H9 (cell line): Measurements from ENCODE around the gene EIF4G2. TPM values are rescaled to one million over a fixed set of nuclear protein-coding genes. Genes with fewer than 3 reads are reported as not detected.

ENCODE experiments used
- DNase-seq: peaks from one replicate; pipeline ENCODE4 v3.0.0-alpha.2; 2017
- H2AFZ ChIP-seq: one replicate; pipeline ENCODE4 v1.6.1; 2013; ENCODE audit warnings: mild to moderate bottlenecking, low read length, control low read depth, moderate library complexity
- H2AK5ac ChIP-seq: 2 replicates; pipeline ENCODE4 v1.6.1; 2013; ENCODE audit warnings: low read length, control low read depth, mixed read lengths; ENCODE audit not compliant: insufficient read length
- H2BK120ac ChIP-seq: one replicate; pipeline ENCODE4 v1.6.1; 2013; ENCODE audit warnings: low read depth, mild to moderate bottlenecking, low read length, control low read depth, inconsistent platforms; ENCODE audit not compliant: poor library complexity, severe bottlenecking
- H2BK12ac ChIP-seq: 2 replicates; pipeline ENCODE4 v1.6.1; 2013; ENCODE audit warnings: low read length, control low read depth, mixed read lengths, low read depth; ENCODE audit not compliant: insufficient read length
- H2BK15ac ChIP-seq: 2 replicates; pipeline ENCODE4 v1.6.1; 2013; ENCODE audit warnings: low read depth, low read length, control low read depth
- H2BK20ac ChIP-seq: one replicate; pipeline ENCODE4 v1.6.1; 2013; ENCODE audit warnings: low read depth, mild to moderate bottlenecking, low read length, control low read depth, inconsistent platforms; ENCODE audit not compliant: poor library complexity, severe bottlenecking
- H2BK5ac ChIP-seq: 2 replicates; pipeline ENCODE4 v1.6.1; 2013; ENCODE audit warnings: low read length, control low read depth, mixed read lengths; ENCODE audit not compliant: insufficient read length
- H3K14ac ChIP-seq: 2 replicates; pipeline ENCODE4 v1.6.1; 2013; ENCODE audit warnings: low read length, control low read depth; ENCODE audit not compliant: insufficient read depth
- H3K18ac ChIP-seq: 2 replicates; pipeline ENCODE4 v1.6.1; 2013; ENCODE audit warnings: low read depth, mild to moderate bottlenecking, mixed read lengths, low read length, control low read depth; ENCODE audit not compliant: insufficient read length
- H3K23ac ChIP-seq: 2 replicates; pipeline ENCODE4 v1.6.1; 2013; ENCODE audit warnings: low read length, control low read depth, mixed read lengths, low read depth; ENCODE audit not compliant: insufficient read length
- H3K23me2 ChIP-seq: 2 replicates; pipeline ENCODE4 v1.6.1; 2013; ENCODE audit warnings: low read depth, mild to moderate bottlenecking, mixed read lengths, low read length, control low read depth; ENCODE audit not compliant: insufficient read length, poor library complexity, severe bottlenecking
- H3K27ac ChIP-seq: 2 replicates; pipeline ENCODE4 v1.5.1; 2013; ENCODE audit warnings: low read length, control low read depth, mixed read lengths, low read depth; ENCODE audit not compliant: insufficient read length
- H3K27me3 ChIP-seq: 2 replicates; pipeline ENCODE4 v1.6.1; 2013; ENCODE audit warnings: low read length, control low read depth, inconsistent platforms; ENCODE audit not compliant: insufficient read depth
- H3K4ac ChIP-seq: 2 replicates; pipeline ENCODE4 v1.6.1; 2013; ENCODE audit warnings: low read depth, mild to moderate bottlenecking, control low read depth, inconsistent platforms, low read length, moderate library complexity
- H3K4me1 ChIP-seq: 2 replicates; pipeline ENCODE4 v1.6.1; 2013; ENCODE audit warnings: low read length, control low read depth, inconsistent platforms; ENCODE audit not compliant: insufficient read depth
- H3K4me2 ChIP-seq: 2 replicates; pipeline ENCODE4 v1.6.1; 2013; ENCODE audit warnings: low read length, control low read depth, mixed read lengths; ENCODE audit not compliant: insufficient read length, insufficient read depth
- H3K56ac ChIP-seq: 2 replicates; pipeline ENCODE4 v1.6.1; 2013; ENCODE audit warnings: low read depth, mild to moderate bottlenecking, mixed read lengths, low read length, control low read depth; ENCODE audit not compliant: insufficient read length
- H3K79me1 ChIP-seq: 2 replicates; pipeline ENCODE4 v1.6.1; 2013; ENCODE audit warnings: low read depth, mild to moderate bottlenecking, moderate library complexity, low read length, control low read depth, inconsistent platforms; ENCODE audit not compliant: insufficient read depth, poor library complexity, severe bottlenecking
- H3K79me2 ChIP-seq: 2 replicates; pipeline ENCODE4 v1.6.1; 2013; ENCODE audit warnings: low read length, control low read depth, inconsistent platforms; ENCODE audit not compliant: insufficient read depth
- H3K9ac ChIP-seq: 2 replicates; pipeline ENCODE4 v1.6.1; 2013; ENCODE audit warnings: low read length, control low read depth, mixed read lengths; ENCODE audit not compliant: insufficient read length; ENCODE audit errors: extremely low read depth
- H3K9me3 ChIP-seq: one replicate; pipeline ENCODE4 v1.6.1; 2013; ENCODE audit warnings: low read depth, low read length, inconsistent platforms; ENCODE audit not compliant: control insufficient read depth
- H3T11ph ChIP-seq: one replicate; pipeline ENCODE4 v1.6.1; 2013; ENCODE audit warnings: mild to moderate bottlenecking, low read length, control low read depth, inconsistent platforms
- H4K20me1 ChIP-seq: one replicate; pipeline ENCODE4 v1.6.1; 2013; ENCODE audit not compliant: control insufficient read depth, insufficient read length, insufficient read depth
- H4K5ac ChIP-seq: 2 replicates; pipeline ENCODE4 v1.6.1; 2013; ENCODE audit warnings: low read depth, mild to moderate bottlenecking, mixed read lengths, low read length, control low read depth; ENCODE audit not compliant: insufficient read length
- H4K8ac ChIP-seq: replicated peaks from 2 replicates; pipeline ENCODE4 v1.6.1; 2013; ENCODE audit warnings: low read length, control low read depth, mixed read lengths, low read depth; ENCODE audit not compliant: insufficient read length
- H4K91ac ChIP-seq: 2 replicates; pipeline ENCODE4 v1.6.1; 2013; ENCODE audit warnings: low read depth, mild to moderate bottlenecking, moderate library complexity, mixed read lengths, low read length, control low read depth; ENCODE audit not compliant: insufficient read length
- H3K27ac Mint-ChIP-seq, 3 experiments: 2 replicates in 2 of 3; 3 replicates in 1 of 3; pipeline ENCODE4 v1.8.0; 2020 to 2021; ENCODE audit warnings: mixed read lengths in 3 of 3, mild to moderate bottlenecking in 1 of 3, moderate library complexity in 1 of 3
- H3K27me3 Mint-ChIP-seq: 2 replicates; pipeline ENCODE4 v1.8.0; 2021; ENCODE audit warnings: low read depth, mild to moderate bottlenecking, moderate library complexity, mixed read lengths
- H3K36me3 Mint-ChIP-seq, 3 experiments: 2 replicates in 2 of 3; 3 replicates in 1 of 3; pipeline ENCODE4 v1.8.0; 2020 to 2021; ENCODE audit warnings: low read depth in 3 of 3, mixed read lengths in 3 of 3; ENCODE audit not compliant: insufficient read depth in 1 of 3
- H3K4me1 Mint-ChIP-seq, 2 experiments: 2 replicates each; pipeline ENCODE4 v1.8.0; 2020; ENCODE audit warnings: mixed read lengths in 2 of 2
- H3K4me3 Mint-ChIP-seq, 2 experiments: 2 replicates in 1 of 2; 3 replicates in 1 of 2; pipeline ENCODE4 v1.8.0; 2020 to 2021; ENCODE audit warnings: mild to moderate bottlenecking in 2 of 2, mixed read lengths in 2 of 2, moderate library complexity in 1 of 2
- H3K9me3 Mint-ChIP-seq, 2 experiments: 2 replicates in 1 of 2; 3 replicates in 1 of 2; pipeline ENCODE4 v1.8.0; 2020; ENCODE audit warnings: mild to moderate bottlenecking in 2 of 2, mixed read lengths in 2 of 2, moderate library complexity in 1 of 2
- CTCF ChIP-seq: fragments of 200-600 bp; sonication (generic); conservative IDR thresholded peaks from 3 replicates; pipeline ENCODE4 v1.8.0; 2021; ENCODE audit warnings: antibody characterized with exemption, mild to moderate bottlenecking
- total RNA-seq: library from RNA; stranded (reverse); gene quantifications from 2 replicates; pipeline ENCODE4 v1.2.1, GENCODE V29; 2021

EIF4G2 gene
- total RNA-seq, 1 experiment from 2014 or later = 1,013 TPM

DNA sequence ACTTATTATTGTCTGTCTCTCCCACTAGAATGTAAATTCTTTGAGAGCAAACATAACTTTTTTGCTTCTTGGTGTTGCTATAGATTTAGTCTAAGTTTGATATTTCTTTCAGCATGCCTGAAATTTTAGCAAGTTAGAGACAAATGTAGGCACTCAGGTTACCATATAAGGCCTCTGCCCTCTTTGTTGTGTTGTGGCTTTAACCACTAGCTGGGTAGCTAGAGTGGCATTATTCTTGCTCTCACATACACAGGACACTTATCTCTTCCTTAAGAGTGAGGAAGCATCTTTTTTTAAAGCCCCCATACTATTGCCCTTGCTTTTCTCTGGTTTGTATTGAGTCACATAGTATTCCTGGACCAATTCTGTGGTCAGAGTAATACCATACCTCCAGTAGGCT, 37.9 kb upstream of the EIF4G2 start:
- H3K23me2 ChIP-seq = no peaks in the 10 kb centered on the region
- no peak overlapping the region for H2AFZ ChIP-seq
- H4K91ac ChIP-seq = no peak overlapping the region
- H3K23ac ChIP-seq = no peak overlapping the region
- H4K20me1 ChIP-seq = no peaks in the 10 kb centered on the region
- H3K14ac ChIP-seq = no peak overlapping the region
- H2BK5ac ChIP-seq = no peak overlapping the region
- H3K9ac ChIP-seq = no peak overlapping the region
- no peak overlapping the region for H3K27ac ChIP-seq
- H3K4me1 ChIP-seq = peaks cover 2% of the 10 kb centered on the region; the same call in 1 of the 2 replicates
- no peak overlapping the region for H2BK20ac ChIP-seq
- no peak overlapping the region for H2BK12ac ChIP-seq
- H3K56ac ChIP-seq = no peak overlapping the region
- no peaks in the 10 kb centered on the region for H3K27me3 Mint-ChIP-seq
- no peak overlapping the region for H3K18ac ChIP-seq
- H4K5ac ChIP-seq = no peak overlapping the region
- H4K8ac ChIP-seq = no peak overlapping the region
- no peak overlapping the region for H3K4me3 Mint-ChIP-seq
- H2BK120ac ChIP-seq = no peak overlapping the region
- H3K79me2 ChIP-seq = no peaks in the 10 kb centered on the region
- H3K4ac ChIP-seq = no peak overlapping the region
- no peak overlapping the region for H3T11ph ChIP-seq
- H2BK15ac ChIP-seq = no peak overlapping the region
- no peak for TF ChIP-seq CTCF
- peaks cover 5 to 8% of the 10 kb centered on the region in 2 experiments for H3K4me1 Mint-ChIP-seq
- no peaks in the 10 kb centered on the region for H3K9me3 Mint-ChIP-seq
- DNase-seq = no peak
- no peaks in the 10 kb centered on the region for H3K27me3 ChIP-seq
- H3K4me2 ChIP-seq = no peak overlapping the region
- H3K36me3 Mint-ChIP-seq = 0 out of 7 replicates have a peak, but pooled peaks cover 0 to 2% (median 0%) of the 10 kb centered on the region in 3 experiments
- no peak overlapping the region for H2AK5ac ChIP-seq
- H3K9me3 ChIP-seq = no peaks in the 10 kb centered on the region
- H3K27ac Mint-ChIP-seq = no peak overlapping the region
- no peaks in the 10 kb centered on the region for H3K79me1 ChIP-seq
